HG03460 (cell line): ENCODE results near the gene CD177.
"Not testable (repeated sequence)": the region's sequence is repeated elsewhere in the genome, so short reads cannot be mapped to it uniquely, and the experiment has no call there.

ENCODE experiments used
- ATAC-seq: cut with Tn5 transposase; IDR thresholded peaks from one replicate; pipeline ENCODE4 v1.9.1; 2021; ENCODE audit not compliant: unreplicated experiment

Gene CD177

GRCh38 chr19:43380008-43380407 lies 26.5 kb downstream of the CD177 start:
- no peak for ATAC-seq

GRCh38 chr19:43380771-43381386 lies 27.4 kb downstream of the CD177 start:
- no peak for ATAC-seq

- not testable (repeated sequence) for ATAC-seq
These were observed 29.2 kb downstream of the CD177 start for GRCh38 chr19:43382586-43383216.

GRCh38 chr19:43383254-43383653 lies 29.8 kb downstream of the CD177 start:
- ATAC-seq: not testable (repeated sequence)

GRCh38 chr19:43383759-43384158 lies 30.3 kb downstream of the CD177 start:
- not testable (repeated sequence) for ATAC-seq

- ATAC-seq: not testable (repeated sequence)
These were observed 37.5 kb downstream of the CD177 start for GRCh38 chr19:43390903-43391551.

GRCh38 chr19:43391552-43391935 lies 38.1 kb downstream of the CD177 start:
- not testable (repeated sequence) for ATAC-seq

GRCh38 chr19:43393501-43393900 lies 40.0 kb downstream of the CD177 start:
- ATAC-seq: not testable (repeated sequence)

- ATAC-seq: no peak
These were observed 42.1 kb downstream of the CD177 start for GRCh38 chr19:43395561-43395960.

- no peak for ATAC-seq
These were observed 52.8 kb downstream of the CD177 start for GRCh38 chr19:43406297-43406696.

- no peak for ATAC-seq
These were observed 54.0 kb downstream of the CD177 start for GRCh38 chr19:43407416-43408005.

- no peak for ATAC-seq
These were observed 54.6 kb downstream of the CD177 start for GRCh38 chr19:43408043-43408442.

- ATAC-seq: no peak
These were observed 55.9 kb downstream of the CD177 start for GRCh38 chr19:43409415-43409814.

- ATAC-seq: no peak
These were observed 59.0 kb downstream of the CD177 start for GRCh38 chr19:43412441-43412840.
